A673 (cell line): ENCODE data around the gene TMEM45A.

ENCODE experiments used
- CTCF ChIP-seq: fragments of 300-800, 200-600 bp; sonication (generic); conservative IDR thresholded peaks from 2 replicates; pipeline ENCODE4 v1.5.1; 2017; ENCODE audit warnings: low read depth, mild to moderate bottlenecking, antibody characterized with exemption, low read length, moderate library complexity, mixed read lengths
- EZH2 ChIP-seq: fragments of 200-600 bp; sonication (generic); IDR thresholded peaks from 2 replicates; pipeline ENCODE4 v1.6.1; 2017; ENCODE audit warnings: borderline replicate concordance, low read depth, mild to moderate bottlenecking, mixed read lengths, antibody characterized with exemption, low read length; ENCODE audit not compliant: poor library complexity, severe bottlenecking

- TF ChIP-seq CTCF, result no peak
- no peak for TF ChIP-seq EZH2
These were observed 123.3 kb downstream of the TMEM45A start for GRCh38 chr3:100615684-100616083.
